Heart left ventricle (tissue), 13 donors: ENCODE results near the gene CR1L.
"Not testable (repeated sequence)": the region's sequence is repeated elsewhere in the genome, so short reads cannot be mapped to it uniquely, and the experiment has no call there.

Source experiments
- CTCF ChIP-seq, 12 donors: fragments of 200-600 bp; sonication (generic) in 4 of 12; IDR thresholded peaks; one replicate each; pipeline versions ENCODE4 v1.5.0 to v1.8.0; 2018 to 2022; ENCODE audit warnings: antibody characterized with exemption in 12 of 12, mild to moderate bottlenecking in 5 of 12
- POLR2A ChIP-seq, 2 donors: fragments of 450-650 bp; IDR thresholded peaks; one replicate each; pipeline ENCODE4 v1.6.1; 2017; ENCODE audit warnings: antibody characterized with exemption in 2 of 2, mild to moderate bottlenecking in 2 of 2, moderate library complexity in 2 of 2
- donor health status: ischemic (EF 13 %, LVEDD 7.1; RV severe dilation, severe dysfunction).
- donor health status: DM: no; HTN: yes; CAD: no.
- donor health status: DM: no; HTN: no; CAD: no.
- donor health status: ischemic (EF 25% LVEDD 6.9; RV normal size, moderate dysfunction).
- donor health status: ischemic (EF 25% LVEDD 5.7; RV mildly dilated, moderate dysfunction).
- donor health status: ischemic (EF 35%, LVEDD 5.7; RV mildly dilated, moderate dysfunction).
- donor health status: nonischemic (EF 11% LVEDD 7.7; RV severe dilation, severe dysfunction).
- donor health status: DM: yes; HTN: yes; CAD: no.
- donor health status: PGD.
- donor health status: ischemic (EF 29% LVEDD 5.4; RV normal size, mild dysfunction).
- donor health status: nonischemic (EF 23%, LVEDD 6.1; RV moderate dilation, normal function).

- not testable (repeated sequence) for TF ChIP-seq CTCF, POLR2A (IDR thresholded peaks at IDR 0.05)
These were observed 10.6 kb upstream of the CR1L start for GRCh38 chr1:207634293-207634692.
